ENCODE data around the gene TEAD1.

TEAD1 gene

DNA sequence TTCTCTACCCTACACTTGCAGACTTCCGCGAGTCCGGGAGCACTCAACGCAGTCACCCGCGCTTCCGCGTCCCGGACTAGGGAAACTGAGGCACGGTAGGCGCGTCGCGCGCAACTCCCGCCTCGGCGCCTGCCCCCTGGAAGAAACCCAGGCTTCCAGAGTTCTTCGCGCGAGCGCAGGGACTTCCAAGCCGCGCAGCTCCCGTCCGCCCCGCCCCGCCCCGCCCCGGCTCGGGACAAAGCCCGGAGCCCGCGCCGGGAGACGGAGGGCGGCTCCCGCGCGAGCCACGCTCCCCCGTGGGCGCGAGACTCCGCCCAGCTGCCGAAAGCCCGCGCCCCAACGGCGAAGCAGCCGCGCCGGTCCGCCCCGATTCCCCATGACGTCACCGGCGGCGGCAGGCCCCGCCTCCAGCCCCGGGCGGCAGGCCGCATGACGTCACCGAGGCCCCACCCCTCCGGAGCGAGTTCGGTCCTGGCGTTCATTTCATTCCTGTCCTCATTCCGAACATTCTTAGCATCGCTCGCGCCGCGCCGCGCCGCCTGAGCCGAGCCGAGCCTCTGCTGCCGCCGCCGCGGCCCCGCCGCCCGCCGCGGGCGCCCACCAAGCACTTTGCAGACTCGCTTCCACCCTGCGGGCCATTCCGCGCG lies at the start of gene TEAD1:
TSS of gene TEAD1 (plus strand) at position 498 of the 647 bp plus-strand sequence.
- peak; percentile 96 for DNase-seq

DNA sequence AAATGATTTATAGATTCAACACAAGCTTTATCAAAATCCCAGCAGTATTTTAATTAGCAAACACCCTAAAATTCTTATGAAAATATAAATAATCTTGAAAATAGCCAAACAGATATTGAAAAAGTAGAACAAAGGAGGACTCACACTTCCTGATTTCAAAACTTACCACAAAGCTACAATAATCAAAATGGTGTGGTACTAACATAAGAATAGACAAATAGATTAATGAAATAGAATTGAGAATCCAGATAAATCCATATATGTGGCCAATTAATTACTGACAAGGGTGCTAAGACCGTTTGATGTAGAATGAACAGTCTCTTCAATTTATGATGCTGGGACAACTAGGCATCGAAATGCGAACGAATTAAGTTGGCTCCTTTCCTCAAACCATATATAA lies 49.6 kb upstream of the TEAD1 start:
- DNase-seq: no peak

DNA sequence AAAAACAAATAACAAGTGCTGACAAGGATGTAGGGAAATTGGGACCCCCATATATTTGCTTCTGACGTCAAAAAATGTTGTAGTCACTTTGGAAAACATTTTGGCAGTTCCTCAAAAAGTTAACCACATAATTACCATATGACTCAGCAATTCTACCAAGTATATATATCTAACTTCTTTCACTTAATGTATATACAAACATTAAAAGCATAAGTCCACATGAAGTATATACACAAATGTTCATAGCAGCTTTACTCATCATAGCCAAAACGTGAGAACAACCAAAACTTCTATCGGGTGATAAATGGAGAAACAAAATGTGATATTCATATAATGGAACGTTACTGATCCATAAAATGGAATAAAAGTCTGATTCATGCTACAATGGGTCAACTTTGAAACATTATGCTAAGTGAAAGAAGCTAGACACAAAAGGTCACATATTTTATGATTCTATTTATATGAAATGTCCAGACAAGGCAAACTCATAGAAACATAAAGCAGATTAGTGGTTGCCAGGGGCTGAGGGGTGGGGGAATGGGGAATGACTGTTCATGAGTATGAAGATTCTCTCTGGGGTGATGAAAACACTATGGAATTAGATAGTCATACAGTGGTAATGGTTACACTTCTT lies 48.7 kb upstream of the TEAD1 start:
- peak; percentile 15 for DNase-seq

DNA sequence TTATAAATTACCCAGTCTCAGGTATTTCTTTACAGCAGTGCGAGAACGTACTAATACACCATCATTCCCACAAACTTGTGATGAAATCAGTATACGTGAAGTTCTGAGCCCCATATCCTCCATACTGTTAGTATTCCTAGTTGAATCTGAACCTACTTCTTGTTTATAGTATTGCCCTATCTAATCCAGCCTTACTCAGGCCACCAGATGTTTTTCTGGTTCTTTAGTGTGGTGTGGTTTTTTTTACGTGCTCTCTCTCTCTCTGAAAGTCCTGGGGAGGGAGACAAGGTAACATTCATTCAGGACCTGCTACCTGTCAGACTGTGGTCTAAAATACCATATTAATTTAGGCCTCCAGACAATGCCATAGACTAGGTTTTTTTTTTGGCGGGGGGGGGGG lies 47.6 kb upstream of the TEAD1 start:
- no peak for DNase-seq

DNA sequence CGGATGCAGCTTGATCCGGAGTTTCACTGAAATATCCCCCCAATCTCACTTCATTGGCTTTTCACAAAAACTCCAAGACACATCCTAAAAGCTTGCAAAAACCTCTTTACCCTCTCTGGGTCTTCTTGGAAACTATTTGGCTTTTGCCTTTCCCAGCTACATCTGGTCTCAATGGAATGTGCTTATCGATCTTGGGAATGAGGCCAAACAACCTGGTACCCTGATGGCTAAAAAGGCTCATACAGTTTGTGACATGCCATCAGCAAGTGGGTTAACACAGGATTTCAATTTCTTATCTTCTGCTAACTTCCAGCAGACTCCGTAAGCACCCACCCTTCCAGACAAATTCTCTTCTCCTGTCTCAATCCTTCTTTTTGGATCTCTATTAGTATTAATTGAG lies 45.9 kb upstream of the TEAD1 start:
- DNase-seq: no peak

DNA sequence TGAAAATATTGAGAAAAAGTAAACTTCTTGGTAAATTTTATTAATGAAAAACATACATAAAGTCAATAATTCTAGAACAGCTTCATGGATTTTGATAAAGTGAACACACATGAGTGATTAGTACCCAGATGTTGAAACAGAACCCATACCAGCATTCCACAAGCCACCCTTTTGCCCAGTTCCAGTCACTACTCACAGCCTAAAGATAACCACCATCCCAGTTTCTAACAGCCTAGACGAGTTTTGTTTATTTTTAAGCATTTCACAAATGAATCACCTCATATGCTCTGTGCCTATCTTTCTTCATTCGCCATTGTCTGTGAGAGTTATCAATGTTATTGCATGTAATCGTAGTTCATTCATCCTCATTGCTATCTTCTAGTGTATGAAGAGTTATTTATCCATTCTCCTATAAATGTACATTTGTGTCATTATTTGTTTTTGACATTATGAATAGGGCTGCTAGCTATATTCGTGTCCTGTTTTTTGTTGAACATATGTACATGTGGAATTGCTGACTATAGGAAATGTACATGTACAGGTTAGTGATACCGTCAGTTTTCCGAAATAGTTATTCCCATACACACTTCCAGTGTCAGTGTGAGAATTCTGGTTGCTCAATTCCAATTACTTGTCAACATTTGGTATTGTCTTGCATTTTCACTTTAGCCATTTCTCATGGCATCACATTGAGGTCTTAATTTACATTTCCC lies 44.5 kb upstream of the TEAD1 start:
- no peak for DNase-seq

DNA sequence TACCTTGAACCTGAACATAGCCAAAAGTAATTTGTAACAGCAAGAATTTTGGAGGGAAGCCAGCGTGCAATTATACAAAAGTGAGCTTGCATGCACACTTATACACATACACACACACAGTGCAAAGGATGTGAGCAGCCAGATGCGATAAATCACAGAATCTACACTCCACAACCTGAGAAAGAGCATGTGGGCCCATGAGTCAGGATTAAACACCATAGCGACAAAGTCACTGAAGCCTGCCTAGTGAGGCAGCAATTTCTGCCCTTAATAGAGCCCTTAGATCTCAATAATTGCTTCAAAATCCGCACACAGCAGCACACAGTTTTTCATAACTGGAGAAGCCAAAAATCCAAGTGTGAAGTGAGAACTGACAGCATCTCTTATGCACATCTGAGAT lies 42.6 kb upstream of the TEAD1 start:
- no peak for DNase-seq

DNA sequence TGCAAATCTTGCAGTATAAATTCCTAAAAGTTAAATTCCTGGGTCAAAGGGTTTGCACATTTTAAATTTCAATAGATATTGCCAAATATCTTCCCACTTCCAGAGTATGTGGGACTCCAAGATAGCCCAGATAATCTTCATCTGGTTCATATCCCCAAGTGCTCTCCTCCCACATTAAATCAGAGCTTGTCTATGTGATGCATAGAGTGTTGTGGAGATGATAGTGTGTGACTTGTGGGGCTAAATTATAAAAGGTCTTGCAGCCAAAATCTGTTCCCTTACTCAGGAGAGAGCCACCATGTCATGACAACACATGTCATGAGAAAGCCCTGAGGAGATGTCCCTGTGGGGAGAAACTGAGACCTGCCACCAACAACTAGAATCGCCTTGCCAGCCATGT lies 39.9 kb upstream of the TEAD1 start:
- no peak for DNase-seq

DNA sequence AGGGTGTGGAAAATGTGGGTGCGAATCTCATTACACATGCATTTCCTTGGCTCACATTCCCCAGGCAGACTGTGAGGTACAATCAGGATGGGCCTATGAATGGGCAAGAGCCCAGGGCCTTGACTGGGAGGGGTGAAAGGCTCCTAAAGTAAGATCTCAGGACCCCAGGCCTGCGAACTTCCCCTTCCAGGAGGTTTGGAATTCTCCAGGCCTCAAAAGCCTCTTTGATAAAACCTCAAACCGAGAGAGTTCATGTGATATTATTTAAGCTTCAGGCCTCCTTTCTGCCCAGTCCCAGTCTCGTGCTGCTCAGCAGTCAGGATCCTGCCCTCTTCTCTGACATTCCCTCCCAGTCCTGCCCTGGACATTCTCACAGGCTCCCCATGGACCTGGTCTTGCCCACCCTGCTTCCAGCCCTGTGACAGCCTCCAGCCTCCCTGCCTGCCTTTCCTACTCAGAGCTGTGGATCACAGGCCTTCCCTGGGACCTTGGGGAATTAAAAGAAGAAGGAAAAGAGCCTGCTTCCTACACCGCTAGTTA lies 37.3 kb upstream of the TEAD1 start:
- DNase-seq: no peak

DNA sequence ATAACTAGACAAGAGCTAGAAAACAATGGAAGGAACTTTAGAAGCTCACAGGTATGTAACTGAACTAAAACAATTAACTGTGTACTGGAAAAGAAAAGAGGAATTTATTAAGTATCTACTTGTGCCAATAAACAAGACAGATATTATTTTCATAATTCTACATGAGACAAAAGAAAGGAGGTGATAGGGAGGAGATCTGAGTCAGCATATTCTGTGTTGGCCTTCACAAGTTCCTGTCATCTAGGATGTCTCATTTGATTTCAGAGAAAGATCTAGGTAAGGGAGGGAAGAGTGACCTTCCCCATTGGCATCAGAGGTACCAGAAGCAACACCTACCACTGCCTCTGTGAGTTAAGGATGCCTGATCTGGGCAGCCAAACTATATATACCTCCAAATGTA lies 34.8 kb upstream of the TEAD1 start:
- no peak for DNase-seq

DNA sequence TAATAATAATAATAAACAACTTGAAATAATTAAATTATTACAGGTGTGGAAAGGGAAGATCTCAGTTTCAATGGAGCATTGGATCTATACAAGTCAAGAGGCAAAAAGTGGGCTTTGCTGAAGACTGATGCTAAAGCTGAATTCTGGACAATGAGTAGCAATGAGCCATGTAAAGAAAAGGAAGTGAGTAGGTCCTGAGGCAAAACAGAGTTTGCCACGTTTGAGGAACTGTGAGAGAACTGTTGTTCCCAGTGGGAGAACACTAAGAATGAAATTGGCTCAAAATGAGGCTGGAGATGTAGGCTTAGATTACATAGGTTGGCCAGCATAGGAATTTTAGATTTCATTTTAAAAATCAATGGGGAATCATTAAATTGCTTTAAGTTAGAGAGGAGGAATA lies 33.9 kb upstream of the TEAD1 start:
- no peak for DNase-seq

DNA sequence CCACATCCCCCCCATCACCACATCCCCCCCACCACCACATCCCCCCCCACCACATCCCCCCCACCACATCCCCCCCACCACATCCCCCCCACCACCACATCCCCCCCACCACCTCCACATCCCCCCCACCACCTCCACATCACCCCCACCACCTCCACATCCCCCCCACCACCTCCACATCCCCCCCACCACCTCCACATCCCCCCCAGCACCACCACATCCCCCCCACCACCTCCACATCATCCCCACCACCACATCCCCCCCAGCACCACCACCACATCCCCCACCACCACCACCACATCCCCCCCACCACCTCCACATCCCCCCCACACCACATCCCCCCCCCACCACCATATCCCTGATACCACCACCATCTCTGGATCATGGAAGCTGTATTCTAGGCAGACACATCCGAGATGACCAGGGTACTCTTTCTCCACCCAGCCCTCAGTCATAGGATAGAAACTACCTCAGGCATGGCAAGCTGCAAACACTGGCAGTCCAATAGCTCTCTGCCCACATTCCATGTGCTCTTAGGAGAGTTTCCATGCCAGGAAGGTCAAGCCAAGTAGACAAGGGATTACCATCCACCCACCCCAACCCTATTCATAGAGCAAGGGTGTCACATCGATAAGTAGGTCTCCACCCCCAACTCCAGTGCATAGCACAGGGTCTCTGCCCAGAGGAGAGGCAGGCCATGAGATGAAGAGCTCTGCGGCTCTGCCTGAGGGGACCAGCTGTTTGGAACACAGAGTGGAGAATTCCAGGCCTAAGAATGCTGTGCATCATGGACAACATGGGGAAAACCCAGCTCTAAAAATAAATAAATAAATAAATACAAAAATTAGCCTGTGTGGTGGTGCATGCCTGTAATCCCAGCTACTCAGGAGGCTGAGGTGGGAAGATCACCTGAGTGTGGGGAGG lies 33.0 kb upstream of the TEAD1 start:
- DNase-seq: no peak

DNA sequence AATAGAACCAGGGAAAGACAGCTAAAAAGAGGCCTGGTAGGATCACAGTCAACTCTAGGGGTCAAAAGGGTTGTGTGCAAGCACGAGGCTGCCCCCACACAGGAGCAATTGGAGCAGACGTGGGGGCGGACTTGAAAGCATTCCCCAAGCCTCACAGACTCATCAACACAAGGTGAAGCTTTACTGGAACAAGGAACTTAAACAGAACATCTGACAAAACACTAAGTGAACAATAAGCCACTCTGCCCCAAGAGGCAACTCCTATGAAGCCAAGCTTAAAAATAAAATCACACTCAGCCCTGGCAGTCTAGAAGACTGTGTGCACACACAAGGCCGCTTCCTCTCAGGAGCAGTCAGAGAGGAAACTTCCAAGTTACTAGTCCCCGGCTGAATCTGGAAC lies 32.2 kb upstream of the TEAD1 start:
- no peak for DNase-seq

DNA sequence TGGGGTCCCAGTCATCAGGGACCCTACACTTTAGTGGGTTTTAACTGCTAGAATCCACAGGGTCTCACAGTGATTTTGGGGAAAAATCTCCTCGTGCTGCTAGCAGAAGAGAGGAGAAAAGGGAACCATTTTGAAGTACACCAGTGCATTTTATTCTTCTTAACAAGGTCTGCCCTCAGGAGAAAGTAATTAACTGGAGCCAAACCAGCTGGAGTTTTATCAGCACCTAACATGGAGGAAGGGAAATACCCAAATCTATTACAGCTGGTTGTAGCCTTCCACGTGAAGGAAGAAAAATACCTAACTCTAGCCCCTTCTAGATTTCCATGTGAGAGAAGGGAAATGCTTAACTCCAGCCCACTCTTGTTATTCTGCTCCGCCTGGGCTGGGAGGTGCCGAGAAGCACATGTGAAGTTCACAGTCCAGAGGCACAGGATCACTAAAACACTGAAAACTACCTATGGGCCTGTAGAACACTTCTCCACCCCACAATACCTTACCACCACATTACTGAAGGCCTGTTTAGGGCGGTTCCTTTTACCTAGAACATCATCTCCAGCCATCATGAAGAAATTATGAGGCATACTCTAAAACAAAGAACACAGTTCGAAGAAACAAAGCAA lies 31.3 kb upstream of the TEAD1 start:
- no peak for DNase-seq

DNA sequence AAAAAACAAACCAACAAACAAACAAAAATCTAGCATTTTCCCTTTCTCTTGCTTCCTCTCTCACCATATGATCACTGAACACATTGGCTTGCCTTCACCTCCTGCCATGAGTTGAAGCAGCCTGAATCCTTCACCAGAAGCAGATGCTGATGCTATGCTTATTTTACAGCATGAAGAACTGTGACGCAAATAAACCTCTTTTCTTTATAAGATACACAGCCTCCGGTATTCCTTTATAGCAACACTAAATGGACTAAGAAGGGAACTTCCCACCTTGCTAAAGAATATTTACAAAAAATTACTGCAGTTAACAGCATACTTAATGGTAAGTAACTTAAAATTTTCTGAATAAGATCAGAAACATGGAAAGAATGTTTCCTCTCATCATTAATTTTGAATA lies 27.7 kb upstream of the TEAD1 start:
- no peak for DNase-seq

DNA sequence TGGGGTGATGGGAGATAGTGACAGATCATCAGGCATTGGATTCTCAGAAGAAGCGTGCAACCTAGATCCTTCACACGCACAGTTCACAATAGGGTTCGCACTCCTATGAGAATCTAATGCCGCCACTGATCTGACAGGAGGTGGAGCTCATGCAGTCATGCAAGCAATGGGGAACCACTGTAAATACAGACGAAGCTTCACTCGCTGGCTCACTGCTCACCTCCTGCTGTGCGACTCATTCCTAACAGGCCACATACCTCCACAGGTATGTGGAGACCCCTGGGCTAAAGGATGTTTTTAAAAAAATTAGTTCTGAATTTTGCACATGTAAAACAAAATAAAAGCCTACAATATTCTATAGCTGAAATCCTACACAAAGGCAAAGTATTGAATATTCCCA lies 20.5 kb upstream of the TEAD1 start:
- DNase-seq: no peak

DNA sequence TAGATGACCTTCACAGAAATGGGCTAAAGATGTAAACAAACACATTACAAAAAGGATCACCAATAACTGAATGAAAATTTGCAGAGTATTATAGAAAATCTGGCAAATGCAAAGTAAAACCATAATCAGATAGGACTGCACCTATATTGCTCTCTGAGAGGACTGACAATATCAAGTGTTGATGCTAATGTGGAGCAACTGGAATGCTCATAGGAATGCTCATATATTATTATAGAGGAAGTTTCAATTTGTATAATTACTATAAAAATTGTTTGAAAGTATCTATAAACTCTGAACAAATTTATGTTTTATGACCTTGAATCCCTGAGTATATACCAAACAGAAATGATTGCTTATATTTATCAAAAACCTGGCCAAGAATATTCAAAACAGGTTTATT lies 18.4 kb upstream of the TEAD1 start:
- DNase-seq: no peak

DNA sequence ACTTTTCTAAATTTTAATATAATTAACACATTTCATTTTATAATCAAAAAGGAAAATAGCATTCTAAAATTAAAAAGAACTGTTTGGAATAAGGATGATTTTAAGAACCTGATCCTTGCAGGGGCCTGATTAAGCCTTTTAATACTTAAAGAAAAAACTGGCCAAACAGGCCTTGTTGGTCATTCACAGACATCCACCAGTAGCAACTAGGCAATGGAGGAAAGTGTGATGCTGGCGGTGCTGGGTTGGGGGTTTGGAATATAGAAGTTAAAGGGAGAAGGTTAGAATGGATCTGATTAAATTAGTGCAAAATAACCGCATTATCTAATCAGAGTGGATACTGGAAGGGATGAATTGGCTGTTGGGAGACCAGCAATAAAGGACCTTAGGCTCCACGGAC lies 16.9 kb upstream of the TEAD1 start:
- DNase-seq: no peak

DNA sequence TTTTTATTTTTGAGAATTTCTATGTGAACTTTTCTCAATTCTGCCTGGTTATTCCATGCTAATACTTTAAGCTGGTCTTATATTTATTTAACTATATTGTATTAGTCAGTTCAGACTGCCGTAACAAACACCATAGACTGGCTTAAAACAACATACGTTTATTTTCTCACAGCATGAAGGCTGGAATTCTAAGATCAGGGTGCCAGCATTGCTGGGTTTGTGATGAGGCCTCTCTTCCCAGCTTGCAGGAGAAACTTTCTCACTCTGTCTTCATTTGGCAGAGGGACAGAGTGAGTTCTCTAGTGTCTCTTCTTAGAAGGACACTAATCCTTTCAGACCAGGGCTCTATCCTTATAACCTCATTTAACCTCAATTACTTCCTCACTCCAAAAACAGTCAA lies 16.2 kb upstream of the TEAD1 start:
- no peak for DNase-seq

DNA sequence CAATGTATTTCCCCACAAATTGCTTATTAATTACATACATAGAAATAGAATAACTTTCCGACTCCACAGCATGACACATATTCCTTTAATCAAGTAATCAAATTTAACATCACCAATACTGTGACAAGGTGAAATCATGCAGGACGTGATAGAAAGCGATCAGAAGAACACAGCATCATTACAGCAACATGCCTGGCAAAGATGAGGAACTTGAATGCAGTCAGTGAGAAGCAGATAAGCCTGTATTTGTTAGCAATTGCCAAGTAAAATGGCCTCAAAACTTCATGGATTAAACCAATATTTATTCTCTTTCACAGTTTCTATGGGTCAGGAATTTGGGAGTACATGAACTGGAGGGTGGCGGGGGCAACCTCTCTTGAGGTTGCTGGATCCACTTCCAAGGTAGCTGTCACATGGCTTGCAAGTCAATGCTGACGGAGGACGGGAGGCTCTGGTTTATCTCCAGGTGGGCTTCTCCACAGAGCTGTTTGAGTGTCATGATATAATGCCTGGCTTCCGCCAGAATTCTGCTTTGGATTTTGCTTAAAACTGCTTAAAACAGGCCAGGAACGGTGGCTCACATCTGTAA lies 12.0 kb upstream of the TEAD1 start:
- DNase-seq: no peak

DNA sequence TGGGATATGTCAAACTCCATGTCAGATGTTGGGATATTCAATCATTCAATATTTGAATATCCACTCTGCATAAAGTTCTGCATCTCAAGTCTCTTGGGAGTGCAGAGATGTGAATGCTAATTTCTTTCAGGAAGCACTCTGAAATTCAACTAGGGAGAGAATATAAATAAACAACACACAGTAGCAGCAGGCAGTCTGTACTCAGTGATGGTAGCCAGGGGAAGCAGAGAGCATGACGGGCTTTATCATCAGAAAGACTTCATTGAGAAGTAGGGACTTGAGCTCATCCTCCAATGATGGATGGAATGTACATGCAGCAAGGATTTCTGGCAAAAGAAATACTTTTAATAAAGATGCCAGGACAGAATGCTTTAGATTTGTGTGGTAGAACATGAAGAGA lies 9.8 kb upstream of the TEAD1 start:
- DNase-seq: no peak

DNA sequence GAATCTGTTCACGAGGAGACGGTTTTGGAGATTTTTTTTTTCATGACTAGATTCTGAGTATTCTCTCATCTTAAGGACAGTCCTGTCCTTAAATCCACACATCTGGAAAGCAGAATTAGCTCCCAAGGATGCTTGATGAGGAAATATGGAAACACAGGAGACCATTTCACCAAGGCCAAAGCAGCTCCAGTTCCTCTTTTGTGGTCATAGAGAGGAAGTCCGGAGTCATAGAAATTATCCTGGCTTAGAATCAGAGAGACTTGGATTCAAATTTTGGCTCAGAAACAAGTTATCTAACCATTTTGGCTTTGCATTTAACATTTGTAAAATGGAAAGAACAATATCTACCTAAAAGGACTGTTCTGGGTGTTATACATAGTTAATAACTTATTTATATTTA lies 7.3 kb upstream of the TEAD1 start:
- DNase-seq: no peak
